NCI-H1048 (cell line): ENCODE data around the gene GPR153.
"Not testable (repeated sequence)": the region's sequence is repeated elsewhere in the genome, so short reads cannot be mapped to it uniquely, and the experiment has no call there.

Experiments
- DNase-seq: peaks from one replicate; lab custom pipeline; 2025; lab: John Stamatoyannopoulos, UW

GPR153 gene

GRCh38 chr1:6260961-6261614 is at the start of gene GPR153:
GPR153 (minus strand) TSS chr1:6261098; CDS start chr1:6254905, 6,193 bp downstream.
- DNase-seq: no peak

GRCh38 chr1:6310116-6310848 is 49.4 kb upstream of the GPR153 start:
- DNase-seq: no peak

- DNase-seq: no peak
These were observed 48.7 kb upstream of the GPR153 start for GRCh38 chr1:6309564-6309963.

- no peak for DNase-seq
These were observed 47.6 kb upstream of the GPR153 start for GRCh38 chr1:6308449-6308848.

GRCh38 chr1:6307682-6308081 is 46.8 kb upstream of the GPR153 start:
- not testable (repeated sequence) for DNase-seq

GRCh38 chr1:6307099-6307498 is 46.2 kb upstream of the GPR153 start:
- no peak for DNase-seq

- DNase-seq: no peak
These were observed 42.6 kb upstream of the GPR153 start for GRCh38 chr1:6303397-6304012.

GRCh38 chr1:6302568-6302967 is 41.7 kb upstream of the GPR153 start:
- DNase-seq: no peak

- DNase-seq: no peak
These were observed 40.6 kb upstream of the GPR153 start for GRCh38 chr1:6301526-6301925.

- DNase-seq: no peak
These were observed 39.6 kb upstream of the GPR153 start for GRCh38 chr1:6300342-6301048.

GRCh38 chr1:6299557-6300165 is 38.8 kb upstream of the GPR153 start:
- DNase-seq: no peak

- no peak for DNase-seq
These were observed 38.1 kb upstream of the GPR153 start for GRCh38 chr1:6298940-6299465.

GRCh38 chr1:6298530-6298929 is 37.6 kb upstream of the GPR153 start:
- DNase-seq: no peak

- no peak for DNase-seq
These were observed 35.0 kb upstream of the GPR153 start for GRCh38 chr1:6295910-6296309.

GRCh38 chr1:6294890-6295556 is 34.1 kb upstream of the GPR153 start:
- no peak for DNase-seq

GRCh38 chr1:6294080-6294889 is 33.4 kb upstream of the GPR153 start:
- DNase-seq: no peak

GRCh38 chr1:6292102-6292501 is 31.2 kb upstream of the GPR153 start:
- DNase-seq: no peak

- DNase-seq: no peak
These were observed 27.8 kb upstream of the GPR153 start for GRCh38 chr1:6288665-6289064.

- DNase-seq: no peak
These were observed 27.1 kb upstream of the GPR153 start for GRCh38 chr1:6288026-6288425.

GRCh38 chr1:6287431-6287886 is 26.6 kb upstream of the GPR153 start:
- DNase-seq: no peak
